HEK293 (cell line): Measurements from ENCODE around the gene UBL7.
"Not testable (repeated sequence)": the region's sequence is repeated elsewhere in the genome, so short reads cannot be mapped to it uniquely, and the experiment has no call there.

Experiments used
- GLI4 ChIP-seq: fragments of 450-650 bp; formaldehyde crosslinking; IDR thresholded peaks from 2 replicates; pipeline ENCODE4 v1.5.1; 2016; ENCODE audit warnings: missing biosample characterization, missing genetic modification characterization
- HOXC10 ChIP-seq: sonication (generic); formaldehyde crosslinking; IDR thresholded peaks from 2 replicates; pipeline ENCODE4 v1.8.1; 2023; ENCODE audit warnings: mild to moderate bottlenecking, missing genetic modification reagents
- TCF7L2 ChIP-seq: IDR thresholded peaks from 2 replicates; pipeline ENCODE4 v1.6.1; 2011; ENCODE audit warnings: low read depth, mild to moderate bottlenecking, inconsistent platforms, low read length, moderate library complexity, borderline replicate concordance
- YY1 ChIP-seq: fragments of 450-650 bp; formaldehyde crosslinking; IDR thresholded peaks from 2 replicates; pipeline ENCODE4 v1.5.1; 2018; ENCODE audit warnings: missing biosample characterization, missing genetic modification characterization
- ZBTB20 ChIP-seq: fragments of 450-650 bp; formaldehyde crosslinking; IDR thresholded peaks from 2 replicates; pipeline ENCODE4 v1.5.1; 2016; ENCODE audit warnings: missing biosample characterization, missing genetic modification characterization
- ZNF302 ChIP-seq: fragments of 450-650 bp; formaldehyde crosslinking; IDR thresholded peaks from 2 replicates; pipeline ENCODE4 v1.5.1; 2016; ENCODE audit warnings: missing biosample characterization, missing genetic modification characterization, low read depth
- ZNF350 ChIP-seq: fragments of 450-650 bp; formaldehyde crosslinking; IDR thresholded peaks from 2 replicates; pipeline ENCODE4 v1.5.0; 2017; ENCODE audit warnings: missing biosample characterization, mild to moderate bottlenecking, missing genetic modification characterization
- ZNF449 ChIP-seq: fragments of 450-650 bp; formaldehyde crosslinking; IDR thresholded peaks from 2 replicates; pipeline ENCODE4 v1.5.1; 2017; ENCODE audit warnings: missing biosample characterization, mild to moderate bottlenecking, missing genetic modification characterization, moderate library complexity
- ZNF777 ChIP-seq: fragments of 450-650 bp; formaldehyde crosslinking; IDR thresholded peaks from 2 replicates; pipeline ENCODE4 v1.5.1; 2017; ENCODE audit warnings: missing biosample characterization, missing genetic modification characterization, borderline replicate concordance
- TF ChIP-seq, protein P1 (sequence below): fragments of 450-650 bp; formaldehyde crosslinking; IDR thresholded peaks from 2 replicates; pipeline ENCODE4 v1.5.1; 2016; ENCODE audit warnings: missing biosample characterization, missing genetic modification characterization

- not testable (repeated sequence) for TF ChIP-seq ZNF350 (tag by site-specific recombination); YY1 (tag by site-specific recombination); HOXC10 (CRISPR knock-in tag); TCF7L2; GLI4; ZBTB20; ZNF777 (tag by site-specific recombination); ZNF449; ZNF302 (tag by site-specific recombination)
- TF ChIP-seq, protein P1, sequence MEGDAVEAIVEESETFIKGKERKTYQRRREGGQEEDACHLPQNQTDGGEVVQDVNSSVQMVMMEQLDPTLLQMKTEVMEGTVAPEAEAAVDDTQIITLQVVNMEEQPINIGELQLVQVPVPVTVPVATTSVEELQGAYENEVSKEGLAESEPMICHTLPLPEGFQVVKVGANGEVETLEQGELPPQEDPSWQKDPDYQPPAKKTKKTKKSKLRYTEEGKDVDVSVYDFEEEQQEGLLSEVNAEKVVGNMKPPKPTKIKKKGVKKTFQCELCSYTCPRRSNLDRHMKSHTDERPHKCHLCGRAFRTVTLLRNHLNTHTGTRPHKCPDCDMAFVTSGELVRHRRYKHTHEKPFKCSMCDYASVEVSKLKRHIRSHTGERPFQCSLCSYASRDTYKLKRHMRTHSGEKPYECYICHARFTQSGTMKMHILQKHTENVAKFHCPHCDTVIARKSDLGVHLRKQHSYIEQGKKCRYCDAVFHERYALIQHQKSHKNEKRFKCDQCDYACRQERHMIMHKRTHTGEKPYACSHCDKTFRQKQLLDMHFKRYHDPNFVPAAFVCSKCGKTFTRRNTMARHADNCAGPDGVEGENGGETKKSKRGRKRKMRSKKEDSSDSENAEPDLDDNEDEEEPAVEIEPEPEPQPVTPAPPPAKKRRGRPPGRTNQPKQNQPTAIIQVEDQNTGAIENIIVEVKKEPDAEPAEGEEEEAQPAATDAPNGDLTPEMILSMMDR (tag by site-specific recombination): not testable (repeated sequence)
These were observed 19.4 kb upstream of the UBL7 start for GRCh38 chr15:74480364-74480763.
